Measurements from ENCODE around the gene RBM28.

Gene RBM28

DNA sequence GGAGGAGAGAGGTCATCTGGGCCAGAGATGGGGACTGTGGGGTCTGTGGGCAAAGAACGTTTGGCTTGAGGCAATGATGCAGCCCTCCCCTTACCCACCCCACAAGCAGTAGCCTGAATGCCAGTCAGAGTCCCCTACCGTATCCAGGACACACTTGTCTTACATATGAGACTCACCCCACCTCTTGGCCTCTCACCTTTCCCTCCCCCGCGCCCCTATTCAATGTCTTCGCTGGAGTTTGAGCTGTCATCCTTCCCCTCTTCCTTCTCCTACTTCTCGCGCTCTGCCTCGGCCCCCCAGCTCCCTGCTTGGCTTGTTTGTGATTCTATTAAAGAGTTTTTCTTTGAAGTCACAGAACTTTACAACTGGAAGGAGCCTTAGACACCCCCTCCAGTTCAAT is 8.9 kb upstream of the RBM28 start:
- no peak for DNase-seq (ENCODE audit: low read depth, low spot score)
- H3K4me3 ChIP-seq (ENCODE audit: low read length): no peak overlapping the region

DNA sequence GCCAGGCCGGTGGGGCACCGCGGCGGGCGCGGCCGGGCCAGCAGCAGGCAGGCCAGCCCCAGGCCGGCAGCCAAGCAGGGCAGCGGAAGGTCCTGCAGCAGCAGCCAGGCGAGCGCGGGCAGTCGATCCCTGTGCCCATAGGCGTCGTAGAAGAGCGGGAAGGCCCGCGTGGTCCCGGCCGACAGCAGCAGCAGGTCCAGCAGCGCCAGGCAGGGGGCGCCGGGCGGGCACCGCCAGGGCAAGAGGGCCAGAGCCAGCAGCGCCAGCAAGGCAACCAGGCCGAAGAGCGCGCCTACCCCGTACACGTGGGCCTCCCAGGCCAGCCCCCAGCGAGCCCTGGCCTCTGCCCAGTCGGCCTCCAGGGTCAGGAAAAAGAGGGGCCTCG is 8.4 kb upstream of the RBM28 start:
- no peak for DNase-seq (ENCODE audit: low read depth, low spot score)
- no peak overlapping the region for H3K4me3 ChIP-seq (ENCODE audit: low read length)

DNA sequence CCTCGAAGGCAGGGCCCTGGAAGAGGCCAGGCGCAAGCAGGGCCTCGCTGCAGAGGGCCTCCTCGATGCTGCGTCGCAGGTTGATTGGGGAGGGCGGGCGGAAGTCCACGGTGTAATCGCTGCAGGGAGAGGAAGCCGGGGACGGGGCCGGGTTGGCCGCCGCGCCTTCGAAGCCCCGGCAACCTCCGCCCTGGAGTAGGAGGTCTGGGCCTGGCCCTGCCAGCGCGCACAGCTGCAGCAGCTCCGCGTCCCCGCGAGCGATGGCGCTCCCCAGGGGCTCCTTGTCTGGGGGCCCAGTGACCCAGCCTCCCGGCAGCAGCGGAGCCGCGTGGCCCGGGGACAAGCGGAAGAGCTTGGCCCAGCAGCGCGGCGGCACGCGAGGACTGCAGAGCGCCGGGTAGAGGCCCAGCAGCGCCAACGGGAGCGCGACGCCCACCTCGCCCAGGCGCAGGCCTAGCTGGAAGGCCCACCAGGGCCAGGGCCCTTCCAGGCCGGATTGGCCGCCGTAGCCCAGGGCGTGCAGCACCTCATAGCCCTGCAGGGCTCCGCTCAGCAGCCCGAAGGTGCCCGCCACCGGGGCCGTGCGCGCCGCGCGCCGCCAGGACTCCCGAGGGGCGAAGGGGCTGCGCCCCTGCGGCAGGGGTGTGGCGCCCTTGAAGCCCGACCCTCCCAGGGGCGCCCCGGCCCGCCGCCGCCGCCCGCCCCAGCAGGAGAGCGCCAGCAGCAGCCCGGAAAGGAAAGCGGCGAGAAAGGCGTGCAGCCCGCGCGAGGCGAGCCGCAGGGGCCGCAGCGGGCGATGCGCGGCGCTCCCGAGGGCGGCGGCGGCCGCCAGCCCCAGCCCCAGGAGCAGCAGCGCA is 7.8 kb upstream of the RBM28 start:
- DNase-seq (ENCODE audit: low read depth, low spot score): no peak
- no peak overlapping the region for H3K4me3 ChIP-seq (ENCODE audit: low read length)

- H3K4me3 ChIP-seq (ENCODE audit: low read length): no peak overlapping the region
- DNase-seq (ENCODE audit: low read depth, low spot score): no peak
Observed at GRCh38 chr7:128350708-128351295, 7.1 kb upstream of the RBM28 start.

DNA sequence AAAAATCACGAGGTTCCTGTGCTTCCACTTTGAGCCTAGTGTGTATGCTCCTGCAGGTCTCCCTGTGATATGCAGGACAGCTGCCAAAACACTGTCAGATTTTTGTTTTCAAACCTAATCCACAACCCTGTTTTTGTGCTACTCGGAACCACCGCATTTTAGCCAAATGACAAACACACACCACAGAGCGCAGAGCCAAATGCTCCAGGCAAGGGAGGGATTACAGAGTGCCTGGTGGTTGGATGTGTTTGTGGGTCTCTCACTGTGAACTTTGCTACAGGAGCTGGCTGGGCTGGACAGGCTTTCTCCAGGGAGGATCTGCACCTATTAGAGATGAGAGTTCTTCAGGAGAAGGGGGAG is 5.7 kb upstream of the RBM28 start:
- H3K4me3 ChIP-seq (ENCODE audit: low read length): no peak overlapping the region
- no peak for DNase-seq (ENCODE audit: low read depth, low spot score)

GRCh38 chr7:128347647-128348097 is 4.0 kb upstream of the RBM28 start:
- no peak for DNase-seq (ENCODE audit: low read depth, low spot score)
- no peak overlapping the region for H3K4me3 ChIP-seq (ENCODE audit: low read length)

- H3K4me3 ChIP-seq (ENCODE audit: low read length): no peak overlapping the region
- no peak for DNase-seq (ENCODE audit: low read depth, low spot score)
Observed at GRCh38 chr7:128344431-128344774, 695 bp upstream of the RBM28 start.

DNA sequence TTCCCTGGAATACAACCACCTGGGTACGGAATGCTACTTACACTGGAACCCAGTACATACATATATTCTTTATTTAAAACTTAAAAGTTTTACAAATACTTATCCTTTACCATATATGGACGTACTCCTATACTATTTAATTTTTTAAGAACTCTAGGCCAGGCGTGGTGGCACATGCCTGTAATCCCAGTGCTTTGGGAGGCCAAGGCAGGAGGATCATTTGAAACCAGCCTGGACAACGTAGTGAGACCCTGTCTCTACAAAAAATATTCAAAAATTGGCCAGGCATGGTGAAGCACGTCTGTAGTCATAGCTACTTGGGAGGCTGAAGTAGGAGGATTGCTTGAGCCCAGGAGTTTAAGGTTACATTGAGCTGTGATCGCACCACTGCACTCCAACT is 2.0 kb downstream of the RBM28 start:
- no peak overlapping the region for H3K4me3 ChIP-seq (ENCODE audit: low read length)
- no peak for DNase-seq (ENCODE audit: low read depth, low spot score)

DNA sequence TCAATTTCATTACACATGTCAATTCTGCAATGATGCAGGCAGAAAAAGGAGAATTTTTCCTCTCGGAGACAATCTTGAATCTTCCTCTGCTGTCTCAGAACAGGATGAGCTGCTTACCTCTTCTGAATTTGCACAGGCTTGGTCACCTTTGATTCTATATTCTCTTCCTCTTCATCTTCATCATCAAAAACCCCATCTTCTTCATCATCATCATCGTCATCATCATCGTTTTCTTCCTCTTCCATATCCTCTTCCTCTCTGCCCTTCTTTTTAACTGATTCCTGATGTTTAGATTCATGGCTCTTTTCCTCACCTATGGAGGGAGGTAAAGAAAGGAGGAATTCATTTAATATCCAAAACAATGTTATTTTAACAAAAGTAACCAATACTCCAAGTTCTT is 8.0 kb downstream of the RBM28 start:
- no peak for DNase-seq (ENCODE audit: low read depth, low spot score)
- no peak overlapping the region for H3K4me3 ChIP-seq (ENCODE audit: low read length)

- DNase-seq (ENCODE audit: low read depth, low spot score): no peak
- no peak overlapping the region for H3K4me3 ChIP-seq (ENCODE audit: low read length)
Observed at GRCh38 chr7:128324368-128324680, 19.4 kb downstream of the RBM28 start.

GRCh38 chr7:128323459-128324367 is 20.0 kb downstream of the RBM28 start:
- no peak overlapping the region for H3K4me3 ChIP-seq (ENCODE audit: low read length)
- DNase-seq (ENCODE audit: low read depth, low spot score): no peak

DNA sequence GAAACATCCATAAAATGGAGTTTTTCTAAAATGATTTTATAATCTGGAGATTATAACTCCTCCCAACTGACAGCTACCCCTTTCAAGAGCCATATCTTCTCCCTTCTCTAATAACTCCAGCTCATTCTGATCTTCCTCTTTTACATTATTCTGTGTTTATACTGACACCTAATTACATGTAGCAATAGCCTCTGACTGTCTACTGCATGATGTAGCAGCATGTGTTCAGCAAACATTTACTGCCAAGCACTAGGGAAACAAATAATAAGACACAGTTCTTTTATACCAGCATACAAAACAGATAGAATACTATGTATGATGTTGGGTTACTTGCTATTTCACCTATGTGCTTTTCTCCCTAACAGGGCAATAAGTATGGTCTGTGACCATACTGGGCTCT is 20.7 kb downstream of the RBM28 start:
- H3K4me3 ChIP-seq (ENCODE audit: low read length): no peak overlapping the region
- DNase-seq (ENCODE audit: low read depth, low spot score): no peak

GRCh38 chr7:128322040-128322643 is 21.6 kb downstream of the RBM28 start:
- H3K4me3 ChIP-seq (ENCODE audit: low read length): no peak overlapping the region
- DNase-seq (ENCODE audit: low read depth, low spot score): peak; percentile 60

DNA sequence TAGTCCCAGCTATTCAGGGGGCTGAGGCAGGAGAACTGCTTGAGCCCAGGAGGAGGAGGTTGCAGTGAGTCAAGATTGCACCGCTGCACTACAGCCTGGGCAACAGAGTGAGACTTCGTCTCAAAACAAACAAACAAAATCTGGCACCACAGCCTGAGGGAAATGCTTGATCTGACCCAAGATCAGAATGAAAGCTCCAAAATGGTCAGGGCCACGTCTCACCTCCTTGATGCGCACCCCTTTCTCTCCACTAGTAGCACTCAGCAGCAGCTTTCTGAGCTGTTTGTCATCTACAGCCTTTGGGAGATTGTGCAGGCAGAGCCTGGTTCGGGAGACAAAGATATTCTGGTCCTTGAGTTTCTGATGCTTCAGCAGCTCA is 22.7 kb downstream of the RBM28 start:
- no peak overlapping the region for H3K4me3 ChIP-seq (ENCODE audit: low read length)
- DNase-seq (ENCODE audit: low read depth, low spot score): no peak

DNA sequence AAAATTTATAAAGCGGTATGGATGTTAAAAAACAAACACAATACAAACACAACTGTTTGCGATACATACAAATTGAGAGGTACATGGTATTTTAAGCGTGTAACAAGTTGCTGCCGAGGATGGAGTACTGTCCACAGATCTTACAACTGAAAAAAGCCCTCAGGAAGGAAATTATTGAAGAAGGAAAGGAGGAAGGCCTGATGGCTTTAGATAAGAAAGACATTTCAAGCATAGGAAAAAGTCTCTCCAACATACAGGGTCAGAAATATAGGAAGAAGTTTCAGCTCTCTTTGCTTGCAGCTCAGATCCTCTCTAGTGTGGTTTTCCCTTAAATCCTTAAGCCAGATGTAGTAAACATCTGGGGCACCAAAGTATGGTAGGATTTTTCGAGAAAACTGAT is 25.0 kb downstream of the RBM28 start:
- DNase-seq (ENCODE audit: low read depth, low spot score): no peak
- no peak overlapping the region for H3K4me3 ChIP-seq (ENCODE audit: low read length)

- DNase-seq (ENCODE audit: low read depth, low spot score): no peak
- no peak overlapping the region for H3K4me3 ChIP-seq (ENCODE audit: low read length)
Observed at GRCh38 chr7:128311013-128311412, 32.7 kb downstream of the RBM28 start.

GRCh38 chr7:128310499-128310898 is 33.2 kb downstream of the RBM28 start:
- DNase-seq (ENCODE audit: low read depth, low spot score): no peak

GRCh38 chr7:128309976-128310375 is 33.7 kb downstream of the RBM28 start:
- DNase-seq (ENCODE audit: low read depth, low spot score): no peak
- H3K4me3 ChIP-seq (ENCODE audit: low read length): no peak overlapping the region

More at GRCh38 chr7:128310499-128310898, 33.2 kb downstream of the RBM28 start:
- no peak overlapping the region for H3K4me3 ChIP-seq (ENCODE audit: low read length)

- H3K4me3 ChIP-seq (ENCODE audit: low read length): no peak overlapping the region
- DNase-seq (ENCODE audit: low read depth, low spot score): no peak
Observed at GRCh38 chr7:128309124-128309523, 34.6 kb downstream of the RBM28 start.

DNA sequence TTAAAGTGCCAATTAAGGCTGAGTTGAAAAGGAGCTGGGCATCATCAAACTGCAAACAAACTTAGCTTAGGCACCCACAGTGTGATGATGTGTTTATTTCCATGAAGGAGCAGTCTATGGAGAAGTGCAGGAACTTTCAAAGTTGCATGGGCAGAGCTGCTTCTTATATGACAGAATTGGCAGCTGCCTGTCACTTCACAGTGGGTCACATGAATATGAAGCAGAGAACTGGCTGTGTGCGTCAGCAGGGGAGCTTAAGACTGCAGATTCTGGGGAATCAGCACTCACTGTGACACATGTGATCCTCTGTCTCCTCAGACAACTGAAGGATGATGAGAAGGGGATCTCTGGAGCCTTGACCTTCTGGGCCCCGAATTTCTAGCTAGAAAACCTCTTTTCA is 36.6 kb downstream of the RBM28 start:
- DNase-seq (ENCODE audit: low read depth, low spot score): no peak
- H3K4me3 ChIP-seq (ENCODE audit: low read length): no peak overlapping the region

All from Jurkat, Clone E6-1 (cell line).